GM12878 (cell line): Measurements from ENCODE around the gene ADRA2B. TPM values are rescaled to one million over a fixed set of nuclear protein-coding genes. Genes with fewer than 3 reads are reported as not detected.

Experiments
- ATAC-seq: fragments of 200-7000 bp; cut with Tn5 transposase; 3 replicates; pipeline ENCODE4 v1.9.1; 2020; ENCODE audit warnings: mild to moderate bottlenecking, moderate library complexity
- BruUV-seq: library from RNA; stranded (reverse); fragments of 400-500 nt; replicated peaks from 2 replicates; lab custom pipeline; 2021; lab: Mats Ljungman, UMichigan
- CTCF ChIA-PET: fragments of 300-600 bp; sonication (Branson Sonifier 250); formaldehyde crosslinking; extraction: SDS; loops from one replicate; lab custom pipeline; 2021; ENCODE audit warnings: inconsistent platforms; lab: Yijun Ruan, JAX
- POLR2A ChIA-PET: fragments of 350-600 bp; formaldehyde crosslinking; extraction: SDS; loops from one replicate; lab custom pipeline; 2021; ENCODE audit warnings: inconsistent platforms; lab: Charles Lee
- RAD21 ChIA-PET: fragments of 300-600 bp; sonication (Branson Sonifier 250); formaldehyde crosslinking; loops from one replicate; lab custom pipeline; 2023; ENCODE audit warnings: antibody characterized with exemption; ENCODE audit not compliant: unreplicated experiment; lab: Charles Lee
- SMC1A ChIA-PET: fragments of 300-600 bp; sonication (Branson Sonifier 250); formaldehyde crosslinking; loops from one replicate; lab custom pipeline; 2023; ENCODE audit not compliant: unreplicated experiment, uncharacterized antibody; lab: Charles Lee
- DNase-seq: peaks from one replicate; pipeline ENCODE4 v3.0.0-alpha.2; 2011; ENCODE audit warnings: low read depth, low spot score
- FAIRE-seq: peaks from 3 replicates; lab custom pipeline; 2011; peaks lifted over from hg19 to GRCh38; lab: Jason Lieb, UNC
- H2AFZ ChIP-seq: 2 replicates; pipeline ENCODE4 v1.6.0; 2011; ENCODE audit warnings: low read depth, low read length, control low read depth; ENCODE audit not compliant: control insufficient read depth
- H3K27ac ChIP-seq: 2 replicates; pipeline ENCODE4 v1.5.1; 2011; ENCODE audit warnings: control low read depth; ENCODE audit not compliant: control insufficient read depth, insufficient read depth
- H3K27me3 ChIP-seq, 2 experiments: replicated peaks in 1 of 2; 2 replicates each; pipeline versions ENCODE4 v1.6.0 to v1.6.1; 2011; ENCODE audit warnings: low read length in 1 of 2; ENCODE audit not compliant: control insufficient read depth in 2 of 2, insufficient read depth in 2 of 2
- H3K36me3 ChIP-seq, 2 experiments: 2 replicates each; pipeline ENCODE4 v1.5.1; 2011; ENCODE audit warnings: low read length in 1 of 2; ENCODE audit not compliant: control insufficient read depth in 2 of 2, insufficient read depth in 2 of 2
- H3K4me1 ChIP-seq: 2 replicates; pipeline ENCODE4 v1.6.1; 2011; ENCODE audit warnings: mild to moderate bottlenecking, low read length, moderate library complexity, mixed read lengths; ENCODE audit not compliant: control insufficient read depth, insufficient read depth
- H3K4me2 ChIP-seq: 2 replicates; pipeline ENCODE4 v1.6.0; 2011; ENCODE audit warnings: control low read depth; ENCODE audit not compliant: control insufficient read depth, insufficient read depth
- H3K4me3 ChIP-seq: fragments of 200-600 bp; sonication (generic); 2 replicates; pipeline ENCODE4 v1.5.1; 2016
- H3K79me2 ChIP-seq: 2 replicates; pipeline ENCODE4 v1.6.0; 2011; ENCODE audit warnings: low read length; ENCODE audit not compliant: control insufficient read depth, insufficient read depth
- H3K9ac ChIP-seq: 2 replicates; pipeline ENCODE4 v1.8.0; 2011; ENCODE audit warnings: low read length, control low read depth, mixed read lengths; ENCODE audit not compliant: control insufficient read depth, insufficient read depth
- H3K9me3 ChIP-seq: replicated peaks from 3 replicates; pipeline ENCODE4 v1.5.1; 2011; ENCODE audit warnings: mild to moderate bottlenecking, low read length; ENCODE audit not compliant: control insufficient read depth, insufficient read depth
- H4K20me1 ChIP-seq: 2 replicates; pipeline ENCODE4 v1.6.0; 2011; ENCODE audit not compliant: control insufficient read depth, insufficient read depth
- BRCA1 ChIP-seq: IDR thresholded peaks from 2 replicates; pipeline ENCODE4 v1.6.1; 2011; ENCODE audit warnings: low read depth, low read length, improper control_type of control experiment
- CTCF ChIP-seq, 3 experiments: IDR thresholded peaks in 2 of 3; conservative IDR thresholded peaks in 1 of 3; 2 replicates each; pipeline ENCODE4 v1.5.1; 2011; ENCODE audit warnings: low read depth in 3 of 3, low read length in 3 of 3, mild to moderate bottlenecking in 3 of 3, control low read depth in 2 of 3, moderate library complexity in 2 of 3, inconsistent platforms in 1 of 3, mixed read lengths in 1 of 3; ENCODE audit not compliant: control insufficient read depth in 2 of 3, insufficient read depth in 1 of 3; ENCODE audit errors: extremely low read depth in 1 of 3
- POLR2A ChIP-seq: IDR thresholded peaks from 2 replicates; pipeline ENCODE4 v1.6.1; 2011; ENCODE audit warnings: low read depth, mild to moderate bottlenecking, low read length
- SUPT20H ChIP-seq: IDR thresholded peaks from 2 replicates; pipeline ENCODE4 v1.6.1; 2011; ENCODE audit warnings: low read depth, mild to moderate bottlenecking, low read length, moderate library complexity, borderline replicate concordance; ENCODE audit not compliant: control insufficient read depth
- WGBS: methylation state at CpG from one replicate; pipeline ENCODE4 v1.1.6; 2016; ENCODE audit warnings: low lambda C conversion rate; ENCODE audit not compliant: insufficient replicate concordance, insufficient coverage; ENCODE audit errors: missing lambda C conversion rate; 5-methylcytosine and 5-hydroxymethylcytosine counted together
- in situ Hi-C: fragments of 300-500 bp; cut with MboI; formaldehyde crosslinking; loops from 9 replicates; pipeline ENCODE4 v1.14.3; 2018; ENCODE audit warnings: mixed read lengths
- intact Hi-C: fragments of 100-400 bp; cut with micrococcal nuclease; formaldehyde crosslinking; loops from one replicate; pipeline ENCODE4 v1.14.2; 2022; ENCODE audit not compliant: unreplicated experiment
- polyA plus RNA-seq, 11 experiments: library from polyadenylated mRNA; depleted of rRNA in 4 of 11; unstranded in 6 of 11; stranded (reverse) in 5 of 11; fragments of >200 nt; fragmentation: Nextera tagmentation in 4 of 11; fragmentation: Illumina TruSeq in 1 of 11; extraction: Ambion mirVana in 4 of 11; extraction: Trizol in 1 of 11; gene quantifications; 1 replicate in 1 of 11; 2 replicates in 10 of 11; pipeline versions ENCODE4 v1.2.1 to v1.2.3, GENCODE V29; 2011 to 2016; ENCODE audit warnings: inconsistent platforms in 2 of 11, missing spikeins in 2 of 11, low read depth in 1 of 11
- total RNA-seq, 4 experiments: library from RNA; depleted of rRNA in 3 of 4; stranded (reverse); fragments of >200 nt in 3 of 4; fragmentation: Illumina TruSeq in 1 of 4; extraction: Trizol in 1 of 4; gene quantifications; 2 replicates each; pipeline versions ENCODE4 v1.2.1 to v1.2.3, GENCODE V29; 2013 to 2021

ADRA2B gene
- total and polyA plus RNA-seq, 10 of the 15 experiments (the other 5 are each of a cell fraction or from before 2014, with no cell fraction given): 0.01 to 0.10 (median 0.04) TPM; not detected in 6

GRCh38 chr2:96112501-96113366 lies 3.6 kb downstream of the ADRA2B start (continued):
- TF ChIP-seq SUPT20H (no peak), POLR2A (no peak)
- TF ChIP-seq, all 136 proteins: peak for 0

- Histone ChIP-seq H3K36me3 (no peaks in the 10 kb centered on the region), H3K27ac (no peak overlapping the region), H3K9ac (no peak overlapping the region), H3K4me1 (no peaks in the 10 kb centered on the region), H3K27me3 (no peaks in the 10 kb centered on the region), H2AFZ (no peak overlapping the region), H3K4me2 (no peak overlapping the region), H3K9me3 (no peaks in the 10 kb centered on the region), H4K20me1 (no peaks in the 10 kb centered on the region), H3K4me3 (no peak overlapping the region), H3K79me2 (no peaks in the 10 kb centered on the region)
- POLR2A ChIA-PET: interaction anchor here (0.7 kb wide), 2 partner anchors 101 to 122 kb away, joined by 3 to 4 read pairs; no protein-coding TSS in a partner anchor
- SMC1A ChIA-PET: interaction anchor here (1.2 kb wide), 1 partner anchor 62 kb away, joined by 3 read pairs; no protein-coding TSS in a partner anchor
- in situ Hi-C loops (no loop called here), intact Hi-C loops (no loop called here)
- CTCF ChIA-PET: interaction anchor here (0.6 to 1.7 kb wide), 4 partner anchors 10 to 148 kb away, joined by 3 to 7 read pairs (median 4); no protein-coding TSS in a partner anchor
- FAIRE-seq (no peak), DNase-seq (no peak), ATAC-seq (peak; percentile 12; the same call in 1 of the 3 replicates)
- 22% methylated on average over 7 of the region's 7 CpGs for WGBS
- RAD21 ChIA-PET: interaction anchor here (0.6 to 1.6 kb wide), 2 partner anchors 62 to 119 kb away, joined by 3 to 4 read pairs; no protein-coding TSS in a partner anchor
- no peak for TF ChIP-seq BRCA1
- 0 out of 6 replicates have a peak, but pooled peaks of 1 of the 3 experiments have one; percentile 10 for TF ChIP-seq CTCF (IDR thresholded peaks at IDR 0.05 in 2 of 3, conservative IDR thresholded peaks at IDR 0.05 in 1 of 3; ENCODE audit: control insufficient read depth in 2 of 3, extremely low read depth in 1 of 3, insufficient read depth in 1 of 3, low read depth in 3 of 3, low read length in 3 of 3)
- BruUV-seq: no TSS peak
These were observed 4.4 kb downstream of the ADRA2B start for GRCh38 chr2:96111823-96112500.
